ENCODE results near the gene VIPAS39. TPM values are rescaled to one million over a fixed set of nuclear protein-coding genes. Genes with fewer than 3 reads are reported as not detected.

Gene VIPAS39
- total RNA-seq, 1 donor from 2014 or later = 24.3 TPM

DNA sequence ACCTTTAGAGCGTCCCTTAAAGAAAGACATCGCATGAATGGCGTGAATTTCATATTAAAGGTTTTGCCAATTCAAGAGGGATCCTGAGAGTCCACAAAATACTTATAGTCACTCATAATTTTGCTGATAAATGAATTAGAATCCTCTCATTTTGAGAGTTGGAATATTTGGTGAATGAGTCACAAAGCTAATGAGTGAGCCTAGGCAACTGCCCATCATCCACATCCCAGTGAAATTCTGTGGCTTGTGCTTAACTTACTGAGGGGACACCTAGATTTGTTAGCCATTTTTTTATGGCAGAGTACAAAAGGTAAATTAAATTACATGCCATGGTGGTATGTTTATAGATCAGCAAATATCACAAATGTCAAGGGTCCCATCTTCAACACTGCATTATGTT lies 21.4 kb downstream of the VIPAS39 start:
- TF ChIP-seq, protein P1, sequence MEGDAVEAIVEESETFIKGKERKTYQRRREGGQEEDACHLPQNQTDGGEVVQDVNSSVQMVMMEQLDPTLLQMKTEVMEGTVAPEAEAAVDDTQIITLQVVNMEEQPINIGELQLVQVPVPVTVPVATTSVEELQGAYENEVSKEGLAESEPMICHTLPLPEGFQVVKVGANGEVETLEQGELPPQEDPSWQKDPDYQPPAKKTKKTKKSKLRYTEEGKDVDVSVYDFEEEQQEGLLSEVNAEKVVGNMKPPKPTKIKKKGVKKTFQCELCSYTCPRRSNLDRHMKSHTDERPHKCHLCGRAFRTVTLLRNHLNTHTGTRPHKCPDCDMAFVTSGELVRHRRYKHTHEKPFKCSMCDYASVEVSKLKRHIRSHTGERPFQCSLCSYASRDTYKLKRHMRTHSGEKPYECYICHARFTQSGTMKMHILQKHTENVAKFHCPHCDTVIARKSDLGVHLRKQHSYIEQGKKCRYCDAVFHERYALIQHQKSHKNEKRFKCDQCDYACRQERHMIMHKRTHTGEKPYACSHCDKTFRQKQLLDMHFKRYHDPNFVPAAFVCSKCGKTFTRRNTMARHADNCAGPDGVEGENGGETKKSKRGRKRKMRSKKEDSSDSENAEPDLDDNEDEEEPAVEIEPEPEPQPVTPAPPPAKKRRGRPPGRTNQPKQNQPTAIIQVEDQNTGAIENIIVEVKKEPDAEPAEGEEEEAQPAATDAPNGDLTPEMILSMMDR (IDR thresholded peaks at IDR 0.05) = no peak
- no peak overlapping the region for H3K27ac Mint-ChIP-seq (ENCODE audit: unreplicated experiment)

DNA sequence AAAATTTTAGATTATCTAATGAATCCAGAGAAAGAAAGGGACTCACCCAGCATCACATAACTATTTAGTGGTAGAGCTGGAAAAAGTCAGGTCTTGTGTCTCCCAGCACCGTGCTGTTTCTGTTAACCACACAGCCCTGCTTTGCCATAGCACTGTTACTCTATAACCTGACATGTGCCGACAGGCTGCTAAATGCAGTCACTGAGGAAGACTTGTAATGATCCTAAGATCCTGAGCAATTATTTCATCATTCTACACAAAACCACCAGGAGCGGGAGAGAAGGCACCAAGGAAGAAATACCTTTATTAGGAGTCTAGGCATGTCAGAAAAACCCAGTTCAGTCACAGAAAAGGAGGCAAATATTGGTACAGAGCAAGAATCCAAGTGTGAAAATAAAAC lies 31.0 kb downstream of the VIPAS39 start:
- DNase-seq (ENCODE audit: low spot score) = no peak
- TF ChIP-seq, protein P1 (IDR thresholded peaks at IDR 0.05) = no peak
- Mint-ChIP-seq H3K4me3 (ENCODE audit: unreplicated experiment) (no peak overlapping the region), H3K27ac (ENCODE audit: unreplicated experiment) (no peak overlapping the region), H3K27me3 (ENCODE audit: low read depth) (no peaks in the 10 kb centered on the region), H3K4me1 (ENCODE audit: low read depth) (peaks cover 1% of the 10 kb centered on the region), H3K9me3 (ENCODE audit: low read depth) (no peaks in the 10 kb centered on the region), H3K36me3 (ENCODE audit: low read depth) (peaks cover 68% of the 10 kb centered on the region)

More for the DNA sequence above, 21.4 kb downstream of the VIPAS39 start:
- no peak overlapping the region for H3K4me3 Mint-ChIP-seq (ENCODE audit: unreplicated experiment)
- no peak for DNase-seq (ENCODE audit: low spot score)
- no peaks in the 10 kb centered on the region for H3K4me1 Mint-ChIP-seq (ENCODE audit: low read depth)
- H3K27me3 Mint-ChIP-seq (ENCODE audit: low read depth) = no peaks in the 10 kb centered on the region
- H3K36me3 Mint-ChIP-seq (ENCODE audit: low read depth) = peaks cover 43% of the 10 kb centered on the region
- H3K9me3 Mint-ChIP-seq (ENCODE audit: low read depth) = no peaks in the 10 kb centered on the region

DNA sequence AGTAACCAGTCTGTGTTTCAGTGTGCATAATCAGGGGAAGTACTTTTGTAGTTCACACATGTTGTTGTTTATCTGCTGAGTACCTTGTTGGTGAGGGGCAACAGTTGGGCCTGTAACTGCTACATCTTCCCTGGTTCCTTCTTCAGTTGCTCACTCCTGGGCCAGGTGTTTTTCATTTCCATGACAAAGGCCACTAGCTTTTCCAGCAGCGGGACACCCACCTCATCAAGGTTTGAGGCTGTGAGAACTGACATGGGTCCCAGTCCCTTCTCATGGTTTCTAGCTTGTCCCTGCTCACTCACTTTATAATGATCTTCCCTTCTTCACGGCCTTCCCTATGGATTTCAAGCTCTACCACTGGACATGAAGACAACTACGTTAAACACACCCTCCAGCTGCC lies 32.5 kb downstream of the VIPAS39 start:
- Mint-ChIP-seq H3K4me1 (ENCODE audit: low read depth) (peaks cover 3% of the 10 kb centered on the region), H3K36me3 (ENCODE audit: low read depth) (peaks cover 63% of the 10 kb centered on the region), H3K4me3 (ENCODE audit: unreplicated experiment) (no peak overlapping the region), H3K27me3 (ENCODE audit: low read depth) (no peaks in the 10 kb centered on the region), H3K9me3 (ENCODE audit: low read depth) (peaks cover 3% of the 10 kb centered on the region), H3K27ac (ENCODE audit: unreplicated experiment) (no peak overlapping the region)
- TF ChIP-seq, protein P1 (IDR thresholded peaks at IDR 0.05) = no peak
- no peak for DNase-seq (ENCODE audit: low spot score)

DNA sequence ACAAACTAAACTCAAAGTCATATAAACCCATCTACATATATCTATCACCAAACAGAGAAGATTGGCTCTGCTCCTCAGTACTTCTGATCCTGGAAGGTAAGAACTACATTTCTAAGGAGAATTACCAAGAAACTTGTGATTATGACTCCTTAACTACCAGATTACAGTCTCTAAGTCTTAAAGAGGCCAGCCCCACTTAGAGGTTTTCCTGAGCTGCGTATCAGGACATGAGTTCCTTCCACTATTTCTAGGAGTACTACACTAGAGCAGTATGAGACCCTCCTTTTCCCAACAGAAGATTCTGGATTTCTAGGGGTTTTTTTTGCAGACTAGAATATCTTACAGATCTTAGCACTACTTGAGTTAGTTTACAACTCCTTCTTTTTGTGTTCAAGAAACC lies 34.0 kb downstream of the VIPAS39 start, which contains the start of gene NOXRED1:
Gene NOXRED1 (minus strand): TSS at position 101 of the 400 bp plus-strand sequence. CDS start 634 bp downstream, outside the sequence.
- Mint-ChIP-seq H3K27me3 (ENCODE audit: low read depth) (no peaks in the 10 kb centered on the region), H3K36me3 (ENCODE audit: low read depth) (peaks cover 52% of the 10 kb centered on the region), H3K4me3 (ENCODE audit: unreplicated experiment) (no peak within 1 kb of the TSS), H3K27ac (ENCODE audit: unreplicated experiment) (no peak within 1 kb of the TSS), H3K4me1 (ENCODE audit: low read depth) (peaks cover 3% of the 10 kb centered on the region), H3K9me3 (ENCODE audit: low read depth) (peaks cover 11% of the 10 kb centered on the region)
- DNase-seq (ENCODE audit: low spot score) = no peak
- TF ChIP-seq, protein P1 (IDR thresholded peaks at IDR 0.05) = no peak

DNA sequence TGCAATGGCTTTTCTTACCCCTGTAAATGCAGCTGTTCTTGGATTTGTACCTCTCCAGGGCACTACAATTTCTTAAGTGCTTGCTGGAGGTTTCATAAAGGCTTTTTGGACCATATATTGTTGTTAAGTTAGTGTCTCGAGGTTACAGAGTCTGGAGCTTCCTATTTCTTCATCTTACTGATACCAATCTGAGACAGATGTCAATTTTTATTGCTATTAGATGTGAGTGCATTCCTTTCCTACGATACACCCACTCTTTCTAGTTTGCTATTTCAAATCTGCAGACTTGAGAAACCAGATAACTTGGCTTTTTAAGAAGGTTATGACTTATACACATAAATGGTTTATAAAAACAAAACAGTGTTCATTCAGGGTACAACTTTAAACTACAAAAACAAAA lies 36.2 kb downstream of the VIPAS39 start:
- H3K36me3 Mint-ChIP-seq (ENCODE audit: low read depth) = peaks cover 31% of the 10 kb centered on the region
- H3K27me3 Mint-ChIP-seq (ENCODE audit: low read depth) = no peaks in the 10 kb centered on the region
- no peak overlapping the region for H3K4me3 Mint-ChIP-seq (ENCODE audit: unreplicated experiment)
- H3K4me1 Mint-ChIP-seq (ENCODE audit: low read depth) = peaks cover 3% of the 10 kb centered on the region
- TF ChIP-seq, protein P1 (IDR thresholded peaks at IDR 0.05) = no peak
- no peak for DNase-seq (ENCODE audit: low spot score)
- H3K9me3 Mint-ChIP-seq (ENCODE audit: low read depth) = peaks cover 16% of the 10 kb centered on the region
- H3K27ac Mint-ChIP-seq (ENCODE audit: unreplicated experiment) = no peak overlapping the region

Data from chondrocyte (in vitro differentiated cells).